ENCODE results near the gene PGAP3.

PGAP3 gene

DNA sequence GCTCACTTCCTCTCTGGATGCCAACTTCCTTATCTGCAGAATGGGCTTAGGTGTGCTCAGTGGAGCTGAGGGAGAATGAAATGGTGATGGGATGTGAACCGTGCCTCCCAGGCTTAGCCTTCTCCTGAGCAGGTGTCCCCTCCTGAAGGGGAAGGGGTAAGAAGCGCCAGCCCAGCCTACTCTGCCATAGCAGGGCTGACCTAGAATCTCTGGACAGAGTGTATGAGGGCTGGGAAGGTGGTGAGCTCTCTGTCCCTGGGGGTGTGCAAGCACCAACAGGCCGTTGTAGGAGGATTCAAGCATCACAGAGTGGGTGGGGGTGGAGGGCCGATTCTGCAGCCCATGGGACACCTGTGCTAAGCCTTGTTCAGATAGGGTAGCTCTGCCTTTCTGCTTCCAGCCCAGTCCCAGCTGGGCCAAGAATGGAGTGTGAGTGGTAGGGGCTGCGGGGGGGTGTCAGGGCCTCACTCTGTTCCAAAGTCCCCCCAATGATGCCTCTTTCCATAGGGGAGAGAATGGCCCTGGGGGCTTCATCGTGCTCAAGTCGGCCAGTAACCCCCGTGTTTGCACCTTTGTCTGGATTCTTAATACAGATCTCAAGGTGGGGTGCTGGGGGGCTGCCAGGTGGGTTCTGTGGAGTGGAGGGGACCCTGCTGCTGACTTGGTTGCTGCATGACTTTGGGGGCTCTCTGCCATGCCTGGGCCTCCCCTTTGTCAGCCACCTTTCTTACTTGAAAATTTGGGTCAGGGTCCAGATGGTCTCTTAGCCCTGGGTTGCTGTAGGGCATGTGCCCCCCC, 25.9 kb downstream of the PGAP3 start:
- H3K9me3 ChIP-seq: no peaks in the 10 kb centered on the region
- H4K20me1 ChIP-seq: peaks cover 73% of the 10 kb centered on the region
- peaks cover 99% of the 10 kb centered on the region for H3K4me1 ChIP-seq
- H3K36me3 ChIP-seq: peaks cover 42% of the 10 kb centered on the region
- peaks cover 19% of the 10 kb centered on the region for H3K27me3 ChIP-seq
- H3K27ac ChIP-seq: peak overlapping the region; percentile 52; the same call in 1 of the 2 replicates
- H3K9ac ChIP-seq: 0 out of 2 replicates have a peak overlapping the region, but pooled peaks have one; percentile 28
- TF ChIP-seq Cebpa-rat (IDR thresholded peaks at IDR 0.05): no peak
- no peak overlapping the region for H3K4me3 ChIP-seq
- peak overlapping the region; percentile 89 for H3K4me2 ChIP-seq

DNA sequence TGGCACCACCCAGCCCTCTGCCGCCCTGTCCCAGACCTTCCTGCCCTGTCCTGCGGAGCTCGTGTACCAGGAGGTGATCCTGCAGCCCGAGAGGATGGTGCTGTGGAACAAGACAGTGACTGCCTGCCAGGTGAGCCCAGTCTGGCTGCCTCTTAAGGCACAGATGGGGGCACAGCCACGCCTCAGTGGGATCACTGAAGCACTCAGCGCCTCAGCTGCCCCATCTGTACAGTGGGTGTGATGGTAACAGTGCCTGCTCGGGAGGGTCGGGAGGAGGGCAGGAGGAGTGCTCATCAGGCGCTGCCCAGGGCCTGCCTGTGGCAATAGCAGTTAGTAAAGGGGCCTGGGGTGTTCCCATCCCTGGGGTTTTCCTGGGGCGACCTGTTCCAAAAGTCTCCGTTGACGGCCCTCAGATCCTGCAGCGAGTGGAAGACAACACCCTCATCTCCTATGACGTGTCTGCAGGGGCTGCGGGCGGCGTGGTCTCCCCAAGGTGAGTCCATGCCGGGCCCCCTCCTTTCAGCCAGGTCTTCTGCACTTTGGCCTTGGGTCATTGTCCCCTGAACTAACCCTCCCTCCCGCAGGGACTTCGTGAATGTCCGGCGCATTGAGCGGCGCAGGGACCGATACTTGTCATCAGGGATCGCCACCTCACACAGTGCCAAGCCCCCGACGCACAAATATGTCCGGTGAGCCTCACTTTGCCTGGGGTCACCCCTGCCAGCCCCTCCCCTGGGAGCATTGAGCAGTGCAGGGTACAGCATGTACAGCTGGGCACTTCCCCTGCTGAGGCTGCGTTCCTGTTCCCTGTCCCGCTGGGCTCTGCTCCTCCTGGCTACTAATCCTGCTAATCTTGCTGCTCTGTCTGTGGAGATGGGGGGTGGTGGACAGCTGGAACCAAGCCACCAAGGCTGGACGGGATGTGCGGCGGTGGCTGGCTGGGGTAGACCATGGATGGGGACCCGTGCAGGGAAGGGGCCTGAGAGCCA, 27.2 kb downstream of the PGAP3 start:
- Histone ChIP-seq H3K4me3 (peak overlapping the region; percentile 42), H3K4me2 (peak overlapping the region; percentile 89), H4K20me1 (peaks cover 78% of the 10 kb centered on the region), H3K36me3 (peaks cover 51% of the 10 kb centered on the region), H3K27ac (peak overlapping the region; percentile 83), H3K9me3 (no peaks in the 10 kb centered on the region), H3K4me1 (peaks cover 87% of the 10 kb centered on the region), H3K9ac (peak overlapping the region; percentile 69), H3K27me3 (peaks cover 6% of the 10 kb centered on the region; the same call in 1 of the 2 replicates)
- no peak for TF ChIP-seq Cebpa-rat (IDR thresholded peaks at IDR 0.05)

DNA sequence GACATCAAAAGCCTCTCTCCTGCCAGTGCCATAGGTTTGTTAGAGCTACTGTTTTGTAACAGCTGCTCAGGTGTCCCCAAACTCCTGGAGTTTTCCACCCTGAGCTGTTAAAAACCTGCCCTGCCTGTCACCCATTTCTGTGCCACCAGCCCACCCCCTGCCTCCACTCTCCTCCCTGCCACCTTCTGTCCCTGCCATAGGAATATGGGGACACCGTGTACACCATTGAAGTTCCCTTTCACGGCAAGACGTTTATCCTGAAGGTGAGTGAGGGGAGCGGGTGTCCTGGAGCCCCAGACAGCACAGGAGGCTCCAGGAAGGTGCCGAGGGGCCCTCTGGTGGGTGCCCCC, 27.9 kb downstream of the PGAP3 start:
- no peaks in the 10 kb centered on the region for H3K9me3 ChIP-seq
- peaks cover 5% of the 10 kb centered on the region; the same call in 1 of the 2 replicates for H3K27me3 ChIP-seq
- peaks cover 78% of the 10 kb centered on the region for H4K20me1 ChIP-seq
- peaks cover 81% of the 10 kb centered on the region for H3K4me1 ChIP-seq
- H3K27ac ChIP-seq: peak overlapping the region; percentile 83
- H3K4me3 ChIP-seq: peak overlapping the region; percentile 42
- H3K9ac ChIP-seq: peak overlapping the region; percentile 69
- H3K36me3 ChIP-seq: peaks cover 54% of the 10 kb centered on the region
- peak overlapping the region; percentile 89 for H3K4me2 ChIP-seq
- TF ChIP-seq Cebpa-rat (IDR thresholded peaks at IDR 0.05): no peak

DNA sequence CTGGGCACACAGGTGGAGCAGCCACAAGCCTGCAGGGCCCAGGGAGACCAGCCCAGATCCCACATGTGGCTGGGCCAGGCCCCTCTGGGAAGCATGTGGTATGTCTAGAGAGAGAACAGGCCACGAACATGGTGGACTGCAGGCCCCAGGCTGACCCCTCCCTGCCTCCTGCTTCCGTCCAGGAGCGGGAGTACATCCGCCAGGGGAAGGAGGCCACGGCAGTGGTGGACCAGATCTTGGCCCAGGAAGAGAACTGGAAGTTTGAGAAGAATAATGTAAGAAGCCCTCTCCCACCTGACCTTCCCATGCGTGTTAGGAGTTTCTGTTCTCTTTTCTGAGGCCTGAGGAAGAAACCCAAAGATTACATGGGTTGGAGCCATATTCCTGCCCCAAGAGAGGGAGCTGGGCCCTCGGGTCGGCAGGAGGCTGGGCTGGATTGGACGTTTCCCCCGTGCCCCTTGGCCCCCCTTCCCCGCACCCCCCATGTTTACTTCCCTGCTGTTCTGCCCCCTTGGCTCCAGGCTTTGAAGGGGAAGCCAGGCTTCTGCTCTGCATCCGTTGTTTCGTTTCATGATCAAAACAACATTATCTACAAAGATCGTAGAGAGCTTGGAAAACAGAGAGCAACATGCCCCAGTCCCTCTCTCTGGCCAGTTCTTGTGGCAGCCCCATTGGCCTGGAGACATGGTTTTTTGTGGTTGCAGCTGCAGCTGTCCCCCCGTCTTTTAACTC, 28.4 kb downstream of the PGAP3 start:
- Histone ChIP-seq H3K4me1 (peaks cover 81% of the 10 kb centered on the region), H3K27ac (peak overlapping the region; percentile 83)

DNA sequence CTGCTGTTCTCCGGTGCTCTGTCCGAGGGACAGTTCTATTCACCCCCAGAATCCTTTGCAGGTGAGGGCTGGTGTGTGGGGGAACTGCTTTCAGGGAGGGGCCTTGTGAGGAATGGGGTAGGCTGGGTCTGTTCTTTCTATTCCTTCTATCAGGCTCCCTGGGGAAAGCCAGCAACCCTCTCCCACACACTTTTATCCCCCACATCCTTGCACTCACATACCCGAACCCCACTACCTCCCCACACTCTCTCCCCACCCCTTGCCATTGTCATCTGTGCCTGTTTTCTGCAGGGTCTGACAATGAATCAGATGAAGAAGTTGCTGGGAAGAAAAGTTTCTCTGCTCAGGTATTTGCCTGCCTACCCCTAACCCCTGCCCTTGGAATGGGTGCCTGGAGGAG, 29.1 kb downstream of the PGAP3 start:
- Histone ChIP-seq H3K4me3 (no peak overlapping the region), H3K36me3 (peaks cover 65% of the 10 kb centered on the region), H3K27ac (peak overlapping the region; percentile 70), H3K9ac (no peak overlapping the region), H3K27me3 (peaks cover 5% of the 10 kb centered on the region; the same call in 1 of the 2 replicates), H4K20me1 (peaks cover 79% of the 10 kb centered on the region), H3K4me1 (peaks cover 75% of the 10 kb centered on the region), H3K9me3 (no peaks in the 10 kb centered on the region), H3K4me2 (peak overlapping the region; percentile 89)
- TF ChIP-seq Cebpa-rat (IDR thresholded peaks at IDR 0.05): no peak

More for the DNA sequence above, 28.4 kb downstream of the PGAP3 start:
- TF ChIP-seq Cebpa-rat (IDR thresholded peaks at IDR 0.05): no peak
- Histone ChIP-seq H3K36me3 (peaks cover 59% of the 10 kb centered on the region), H3K27me3 (peaks cover 5% of the 10 kb centered on the region; the same call in 1 of the 2 replicates), H3K9ac (peak overlapping the region; percentile 69), H3K9me3 (no peaks in the 10 kb centered on the region), H3K4me3 (peak overlapping the region; percentile 42), H4K20me1 (peaks cover 78% of the 10 kb centered on the region), H3K4me2 (peak overlapping the region; percentile 89)

DNA sequence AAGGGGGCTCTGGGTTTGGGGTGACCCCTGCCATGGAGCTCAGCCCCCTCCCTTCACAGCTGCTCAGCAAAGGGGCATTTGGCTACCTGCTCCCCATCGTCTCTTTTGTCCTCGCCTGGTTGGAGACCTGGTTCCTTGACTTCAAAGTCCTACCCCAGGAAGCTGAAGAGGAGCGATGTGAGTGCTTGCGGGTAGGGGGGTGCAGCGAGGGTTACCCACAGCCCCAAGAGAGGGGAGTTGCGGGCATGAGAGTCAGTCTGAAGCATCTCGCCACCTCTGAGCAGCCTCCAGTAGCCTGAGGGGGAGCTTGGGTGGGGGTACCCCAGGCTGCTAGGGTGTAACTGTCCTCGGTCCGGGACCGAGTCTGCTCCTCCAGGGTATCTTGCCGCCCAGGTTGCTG, 29.5 kb downstream of the PGAP3 start:
- no peak overlapping the region for H3K4me3 ChIP-seq
- peaks cover 83% of the 10 kb centered on the region for H4K20me1 ChIP-seq
- H3K36me3 ChIP-seq: peaks cover 69% of the 10 kb centered on the region
- no peaks in the 10 kb centered on the region for H3K9me3 ChIP-seq
- TF ChIP-seq Cebpa-rat (IDR thresholded peaks at IDR 0.05): no peak
- H3K9ac ChIP-seq: no peak overlapping the region
- peaks cover 71% of the 10 kb centered on the region for H3K4me1 ChIP-seq
- H3K27ac ChIP-seq: no peak overlapping the region
- H3K4me2 ChIP-seq: peak overlapping the region; percentile 89
- H3K27me3 ChIP-seq: peaks cover 5% of the 10 kb centered on the region; the same call in 1 of the 2 replicates

DNA sequence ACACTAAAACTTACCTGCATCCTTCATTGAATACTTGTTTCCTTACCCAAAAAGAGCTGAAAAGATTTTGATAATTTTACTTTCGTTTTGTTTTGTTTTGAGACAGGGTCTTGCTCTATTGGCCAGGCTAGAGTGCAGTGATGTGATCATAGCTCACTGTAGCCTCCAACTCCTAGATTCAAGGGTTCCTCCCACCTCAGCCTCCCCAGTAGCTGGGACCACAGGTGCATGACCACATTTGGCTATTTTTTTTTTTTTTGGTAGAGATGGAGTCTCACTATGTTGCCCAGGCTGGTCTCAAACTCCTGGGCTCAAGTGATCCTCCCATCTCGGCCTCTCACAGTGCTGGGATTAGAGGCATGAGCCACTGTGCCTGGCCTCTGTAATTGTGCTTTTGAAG, 32.8 kb downstream of the PGAP3 start:
- Histone ChIP-seq H3K9ac (no peak overlapping the region), H3K4me3 (no peak overlapping the region), H3K36me3 (peaks cover 47% of the 10 kb centered on the region), H3K9me3 (no peaks in the 10 kb centered on the region), H3K27ac (no peak overlapping the region), H3K4me2 (no peak overlapping the region), H3K4me1 (peaks cover 68% of the 10 kb centered on the region), H4K20me1 (peaks cover 96% of the 10 kb centered on the region), H3K27me3 (peaks cover 5% of the 10 kb centered on the region; the same call in 1 of the 2 replicates)
- TF ChIP-seq Cebpa-rat (IDR thresholded peaks at IDR 0.05): no peak

DNA sequence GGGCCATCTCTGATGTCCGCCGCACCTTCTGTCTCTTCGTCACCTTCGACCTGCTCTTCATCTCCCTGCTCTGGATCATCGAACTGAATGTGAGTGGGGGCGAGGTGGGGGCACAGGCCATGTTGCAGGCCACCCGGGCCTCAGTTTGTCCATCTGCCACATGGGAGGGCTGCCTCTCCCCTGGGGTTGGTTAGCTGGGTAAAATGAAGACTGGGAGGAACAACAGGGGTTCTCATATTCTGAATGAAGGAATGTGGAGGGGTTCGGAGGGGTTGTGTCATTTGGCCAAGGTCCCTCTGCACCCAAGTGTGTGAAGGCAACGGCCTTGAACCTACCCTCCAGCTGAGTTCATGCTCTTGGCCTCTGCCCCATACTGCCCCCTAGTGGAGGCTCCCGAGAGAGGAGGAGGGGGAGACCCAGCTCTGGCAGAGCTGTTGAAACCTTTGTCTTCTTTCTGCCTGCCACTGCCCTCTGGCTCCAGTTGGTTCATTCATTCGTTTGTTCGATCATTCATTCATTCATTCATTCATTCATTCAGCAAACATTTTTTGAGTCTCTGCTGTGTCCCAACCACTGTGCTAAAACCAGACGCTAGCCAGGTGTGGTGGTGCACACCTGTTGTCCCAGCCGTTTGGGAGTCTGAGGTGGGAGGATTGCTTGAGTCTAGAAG, 34.1 kb downstream of the PGAP3 start:
- H3K9ac ChIP-seq: no peak overlapping the region
- H3K4me1 ChIP-seq: peaks cover 56% of the 10 kb centered on the region
- H3K36me3 ChIP-seq: peaks cover 47% of the 10 kb centered on the region
- no peaks in the 10 kb centered on the region for H3K9me3 ChIP-seq
- H3K27me3 ChIP-seq: peaks cover 5% of the 10 kb centered on the region; the same call in 1 of the 2 replicates
- no peak overlapping the region for H3K4me2 ChIP-seq
- peaks cover 99% of the 10 kb centered on the region for H4K20me1 ChIP-seq
- no peak overlapping the region for H3K27ac ChIP-seq
- TF ChIP-seq Cebpa-rat (IDR thresholded peaks at IDR 0.05): no peak
- H3K4me3 ChIP-seq: no peak overlapping the region

DNA sequence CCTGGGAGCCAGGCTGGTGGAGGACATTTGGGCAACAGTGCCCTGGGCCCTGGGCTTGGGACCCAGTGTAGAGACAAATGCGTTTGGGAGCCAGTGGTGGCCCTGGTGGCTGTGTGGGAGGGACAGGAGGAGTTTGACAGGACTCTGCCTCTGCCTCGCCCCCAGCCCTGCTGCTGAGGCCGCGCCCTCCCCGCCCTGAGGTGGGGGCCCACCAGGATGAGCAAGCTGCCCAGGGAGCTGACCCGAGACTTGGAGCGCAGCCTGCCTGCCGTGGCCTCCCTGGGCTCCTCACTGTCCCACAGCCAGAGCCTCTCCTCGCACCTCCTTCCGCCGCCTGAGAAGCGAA, 34.6 kb downstream of the PGAP3 start:
- Histone ChIP-seq H3K4me3 (no peak overlapping the region), H3K36me3 (peaks cover 47% of the 10 kb centered on the region), H3K27me3 (peaks cover 5% of the 10 kb centered on the region; the same call in 1 of the 2 replicates), H3K4me2 (no peak overlapping the region), H4K20me1 (peaks cover 99% of the 10 kb centered on the region), H3K9ac (no peak overlapping the region), H3K4me1 (peaks cover 51% of the 10 kb centered on the region), H3K27ac (no peak overlapping the region), H3K9me3 (no peaks in the 10 kb centered on the region)
- TF ChIP-seq Cebpa-rat (IDR thresholded peaks at IDR 0.05): no peak

Data from BLaER1 (cell line).